ENCODE results near the gene C1orf35.

DNA sequence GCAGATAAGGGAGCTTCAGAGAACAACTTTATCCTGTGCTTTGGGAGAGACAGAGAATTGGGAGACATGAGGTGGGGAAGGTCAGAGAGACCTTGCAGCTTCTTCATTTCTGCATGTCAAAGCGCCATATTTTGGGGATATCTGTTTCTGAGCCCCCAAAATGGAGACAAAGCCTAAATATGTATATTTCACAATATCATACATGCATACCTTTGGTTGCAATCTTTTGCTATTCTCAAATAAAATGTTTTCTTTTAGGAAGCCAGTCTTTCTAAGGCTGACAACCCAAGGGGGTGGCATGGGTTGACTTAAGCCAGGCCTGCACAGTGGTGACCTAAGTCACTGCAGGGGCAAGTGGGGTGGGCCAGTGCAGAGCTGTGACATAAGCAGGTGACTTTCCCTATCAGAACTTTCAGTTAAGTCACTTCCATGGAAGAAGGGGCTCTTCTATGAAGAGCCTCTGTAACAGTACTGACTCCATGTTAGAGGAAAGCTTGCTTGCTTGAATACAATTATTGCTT, 19.9 kb upstream of the C1orf35 start:
- TF ChIP-seq POLR2A (IDR thresholded peaks at IDR 0.05) = no peak
- TF ChIP-seq, protein P1, sequence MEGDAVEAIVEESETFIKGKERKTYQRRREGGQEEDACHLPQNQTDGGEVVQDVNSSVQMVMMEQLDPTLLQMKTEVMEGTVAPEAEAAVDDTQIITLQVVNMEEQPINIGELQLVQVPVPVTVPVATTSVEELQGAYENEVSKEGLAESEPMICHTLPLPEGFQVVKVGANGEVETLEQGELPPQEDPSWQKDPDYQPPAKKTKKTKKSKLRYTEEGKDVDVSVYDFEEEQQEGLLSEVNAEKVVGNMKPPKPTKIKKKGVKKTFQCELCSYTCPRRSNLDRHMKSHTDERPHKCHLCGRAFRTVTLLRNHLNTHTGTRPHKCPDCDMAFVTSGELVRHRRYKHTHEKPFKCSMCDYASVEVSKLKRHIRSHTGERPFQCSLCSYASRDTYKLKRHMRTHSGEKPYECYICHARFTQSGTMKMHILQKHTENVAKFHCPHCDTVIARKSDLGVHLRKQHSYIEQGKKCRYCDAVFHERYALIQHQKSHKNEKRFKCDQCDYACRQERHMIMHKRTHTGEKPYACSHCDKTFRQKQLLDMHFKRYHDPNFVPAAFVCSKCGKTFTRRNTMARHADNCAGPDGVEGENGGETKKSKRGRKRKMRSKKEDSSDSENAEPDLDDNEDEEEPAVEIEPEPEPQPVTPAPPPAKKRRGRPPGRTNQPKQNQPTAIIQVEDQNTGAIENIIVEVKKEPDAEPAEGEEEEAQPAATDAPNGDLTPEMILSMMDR (IDR thresholded peaks at IDR 0.05) = no peak
